A172 (cell line): Measurements from ENCODE around the gene PHOSPHO1. TPM values are rescaled to one million over a fixed set of nuclear protein-coding genes. Genes with fewer than 3 reads are reported as not detected.
A peak's percentile ranks its signal among the peaks of the same experiment; 100 is the strongest.

Experiments
- DNase-seq: peaks from one replicate; pipeline ENCODE4 v3.0.0-alpha.2; 2015; ENCODE audit warnings: low spot score
- total RNA-seq: library from RNA; depleted of rRNA; stranded (reverse); fragments of >200 nt; shearing (Covaris generic); gene quantifications from 2 replicates; pipeline ENCODE4 v1.2.3, GENCODE V29; 2014

Gene PHOSPHO1
- total RNA-seq, 1 experiment from 2014 or later: 0.22 TPM

DNA sequence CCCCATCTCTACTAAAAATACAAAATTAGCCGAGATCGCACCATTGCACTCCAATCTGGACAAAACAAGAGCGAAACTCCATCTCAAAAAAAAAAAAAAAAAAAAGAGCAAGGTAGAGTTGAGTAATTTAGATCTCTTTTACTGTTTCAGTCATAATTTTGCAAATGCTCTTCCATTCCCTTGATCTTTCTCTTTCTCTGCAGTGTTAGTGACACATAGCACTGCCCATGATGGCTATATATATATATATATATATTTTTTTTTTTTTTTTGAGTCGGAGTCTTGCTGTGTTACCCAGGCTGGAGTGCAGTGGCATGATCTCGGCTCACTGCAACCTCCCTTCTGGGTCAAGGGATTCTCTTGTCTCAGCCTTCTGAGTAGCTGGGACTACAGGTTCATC is 12.2 kb upstream of the PHOSPHO1 start:
- no peak for DNase-seq

- no peak for DNase-seq
Observed at GRCh38 chr17:49241692-49242397, 11.3 kb upstream of the PHOSPHO1 start.

- DNase-seq: no peak
Observed at GRCh38 chr17:49241040-49241439, 10.5 kb upstream of the PHOSPHO1 start.

- DNase-seq: no peak
Observed at GRCh38 chr17:49240619-49241018, 10.0 kb upstream of the PHOSPHO1 start.

- DNase-seq: no peak
Observed at GRCh38 chr17:49239963-49240362, 9.4 kb upstream of the PHOSPHO1 start.

DNA sequence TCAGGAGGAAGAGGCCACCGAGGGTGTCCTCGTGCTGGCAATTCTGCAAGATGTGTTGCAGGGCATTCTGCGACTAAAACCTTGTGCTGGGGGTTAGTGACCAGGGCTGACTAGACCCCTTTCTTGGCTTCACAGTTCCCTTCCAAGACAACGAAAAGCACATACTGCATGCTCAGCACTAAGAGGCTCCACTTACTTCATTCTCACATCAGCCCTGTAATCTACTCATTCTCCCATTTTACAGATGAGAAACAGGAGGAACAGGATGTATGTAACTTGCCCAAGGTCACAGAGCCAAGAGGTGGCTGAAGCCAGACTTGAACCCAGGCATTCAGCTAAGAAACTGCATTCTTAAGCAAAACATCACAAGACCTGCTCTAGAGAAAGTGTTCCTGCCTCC is 5.3 kb upstream of the PHOSPHO1 start:
- no peak for DNase-seq

DNA sequence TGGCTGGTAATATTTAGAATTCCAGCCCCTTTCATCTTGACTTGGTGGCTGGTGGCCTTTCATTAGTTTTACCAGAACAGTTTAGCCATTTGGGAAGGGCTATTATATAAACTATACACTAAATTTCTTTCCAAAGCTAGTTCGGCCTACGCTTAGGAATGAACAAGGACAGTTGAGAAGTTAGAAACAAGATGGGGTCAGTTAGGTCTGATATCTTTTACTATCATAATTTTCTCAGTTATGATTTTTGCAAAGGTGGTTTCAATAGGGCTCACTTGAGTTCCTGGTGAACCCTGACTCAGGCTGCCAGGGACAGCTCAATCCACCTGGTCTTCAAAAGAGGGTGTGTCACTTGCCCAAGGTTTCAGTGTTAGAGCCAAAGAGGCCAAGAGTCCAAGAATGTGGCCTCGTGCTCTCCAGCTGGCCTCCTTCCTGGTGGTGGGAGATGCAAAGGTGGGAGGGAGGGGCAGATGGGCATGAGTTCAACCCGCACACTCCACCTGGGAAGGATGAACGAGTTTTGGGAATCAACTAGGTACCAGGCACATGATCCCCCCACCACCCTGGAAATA is 4.0 kb upstream of the PHOSPHO1 start:
- DNase-seq: no peak

- DNase-seq: no peak
Observed at GRCh38 chr17:49231563-49231894, 942 bp upstream of the PHOSPHO1 start.

GRCh38 chr17:49229805-49230600 is 584 bp downstream of the PHOSPHO1 start:
- DNase-seq: no peak

DNA sequence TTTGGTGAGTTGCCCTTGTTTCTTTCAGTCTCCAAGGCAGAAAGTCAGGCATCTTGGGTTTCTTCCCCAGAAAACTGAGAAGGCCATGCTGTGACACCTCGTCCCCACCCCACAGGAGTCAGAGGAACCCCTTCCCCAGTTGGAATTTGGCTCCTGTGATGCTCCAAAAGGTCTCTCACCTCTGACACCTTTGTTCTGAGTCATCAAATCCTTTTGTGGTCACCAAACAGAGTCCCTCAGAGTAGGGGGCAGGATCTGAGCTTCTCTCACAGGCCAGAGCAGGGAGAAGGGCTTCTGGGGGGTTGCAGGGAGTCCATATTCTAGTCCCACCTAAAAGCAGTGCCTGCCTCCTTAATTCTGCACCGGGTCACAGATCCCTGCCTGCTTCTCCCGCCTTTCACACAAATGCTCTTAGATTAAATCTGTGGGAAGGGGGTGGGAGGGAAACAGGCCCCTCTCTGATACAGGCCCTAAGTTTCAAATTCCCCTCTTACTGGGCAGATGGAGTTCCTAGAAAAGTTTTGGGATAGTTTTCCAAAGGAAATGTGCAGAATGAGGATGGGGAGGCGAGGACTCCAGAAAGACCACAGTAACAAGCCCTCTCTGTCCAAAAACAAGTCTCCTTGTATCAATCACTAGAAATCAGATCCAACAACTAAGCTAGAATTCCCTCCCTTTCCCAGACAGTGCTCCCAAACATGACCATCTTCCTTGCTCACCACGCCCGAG is 1.3 kb downstream of the PHOSPHO1 start:
- DNase-seq: no peak

- DNase-seq: peak; percentile 78
Observed at GRCh38 chr17:49227436-49228261, 2.9 kb downstream of the PHOSPHO1 start.

DNA sequence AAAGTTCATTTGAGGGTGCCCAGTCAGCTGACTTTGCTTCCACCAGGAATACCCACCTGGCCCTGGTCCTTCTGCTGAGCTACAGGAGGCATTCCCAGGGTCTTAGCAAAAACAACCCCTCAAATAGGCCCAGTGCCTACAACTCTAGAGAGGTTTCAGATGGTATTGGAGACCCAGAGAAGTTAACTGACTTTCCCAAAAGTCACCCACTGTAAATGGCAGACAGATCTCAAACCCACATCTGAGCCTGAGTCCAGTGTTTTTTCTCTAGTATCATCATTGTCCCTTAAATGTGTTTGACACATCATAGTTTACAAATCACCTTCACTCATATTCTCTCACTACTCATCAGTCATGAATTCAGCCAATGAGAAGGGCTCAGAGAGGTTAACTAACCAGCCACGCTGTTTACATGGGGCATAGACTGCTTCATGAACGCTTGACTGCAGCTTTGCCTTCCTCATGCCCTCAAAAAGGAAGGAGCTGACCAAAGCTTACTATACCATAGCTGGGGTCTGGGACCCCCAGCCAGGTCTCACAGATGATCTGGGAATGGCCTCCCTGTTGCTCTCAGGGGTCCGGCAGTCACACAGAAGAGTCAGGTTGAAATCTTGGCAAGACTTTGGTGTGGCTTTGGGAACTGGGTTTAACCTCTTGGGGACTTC is 3.7 kb downstream of the PHOSPHO1 start:
- DNase-seq: no peak

- DNase-seq: no peak
Observed at GRCh38 chr17:49225554-49226236, 4.9 kb downstream of the PHOSPHO1 start.

DNA sequence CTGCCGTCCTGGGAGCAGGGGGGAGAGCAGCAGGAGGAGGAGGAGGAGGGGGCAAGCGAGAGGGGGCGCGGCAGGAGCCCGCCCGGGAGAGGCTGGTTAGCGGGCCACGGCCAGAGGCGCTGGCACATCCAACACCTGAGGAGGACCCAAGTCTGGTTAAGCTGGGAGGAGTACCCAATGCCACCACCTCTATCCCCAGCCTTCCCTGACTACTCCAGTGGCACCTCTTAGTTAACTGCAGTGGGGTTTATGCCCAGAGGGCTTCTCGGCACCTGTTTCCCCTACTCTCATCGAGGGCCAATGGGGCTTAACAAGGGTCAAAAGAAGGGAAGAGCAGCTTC is 5.6 kb downstream of the PHOSPHO1 start:
- DNase-seq: no peak

DNA sequence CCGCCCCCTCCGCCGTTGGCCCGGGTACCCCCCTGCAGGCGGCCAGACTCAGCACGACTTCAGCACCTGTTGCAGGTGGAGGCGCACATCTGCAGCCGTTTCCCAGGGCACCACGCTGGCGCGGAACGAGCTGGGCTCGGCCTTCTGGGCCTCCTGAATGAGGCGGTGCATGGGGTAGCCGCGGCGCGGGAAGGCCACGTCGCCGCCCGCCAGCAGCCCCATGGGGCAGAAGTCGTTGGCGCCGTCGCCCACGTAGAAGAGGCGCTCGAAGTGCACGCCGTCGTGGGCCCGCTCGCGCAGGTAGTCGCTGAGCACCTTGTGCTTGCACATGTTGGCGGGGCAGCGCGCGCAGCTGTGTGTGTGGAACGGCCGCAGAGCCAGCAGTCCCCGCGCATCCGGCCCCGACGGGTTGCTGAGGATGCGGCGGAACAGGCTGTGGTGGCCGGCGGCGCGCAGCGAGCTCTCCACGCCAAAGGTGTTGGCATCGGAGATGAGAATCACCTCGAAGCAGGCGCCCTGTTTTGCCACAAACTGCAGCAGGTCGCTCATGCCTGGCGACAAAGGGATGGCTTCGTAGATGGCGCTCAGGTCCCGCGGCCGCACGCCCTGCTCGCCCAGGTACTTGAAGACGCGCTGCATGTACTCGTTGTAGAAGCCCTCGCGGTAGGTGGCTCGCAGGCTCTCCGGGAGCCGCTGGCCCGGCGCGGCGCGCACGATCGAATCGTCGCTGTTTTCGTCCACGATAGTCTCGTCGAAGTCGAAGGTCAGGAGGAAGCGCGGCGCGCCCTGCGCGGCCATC is 6.2 kb downstream of the PHOSPHO1 start:
- no peak for DNase-seq

DNA sequence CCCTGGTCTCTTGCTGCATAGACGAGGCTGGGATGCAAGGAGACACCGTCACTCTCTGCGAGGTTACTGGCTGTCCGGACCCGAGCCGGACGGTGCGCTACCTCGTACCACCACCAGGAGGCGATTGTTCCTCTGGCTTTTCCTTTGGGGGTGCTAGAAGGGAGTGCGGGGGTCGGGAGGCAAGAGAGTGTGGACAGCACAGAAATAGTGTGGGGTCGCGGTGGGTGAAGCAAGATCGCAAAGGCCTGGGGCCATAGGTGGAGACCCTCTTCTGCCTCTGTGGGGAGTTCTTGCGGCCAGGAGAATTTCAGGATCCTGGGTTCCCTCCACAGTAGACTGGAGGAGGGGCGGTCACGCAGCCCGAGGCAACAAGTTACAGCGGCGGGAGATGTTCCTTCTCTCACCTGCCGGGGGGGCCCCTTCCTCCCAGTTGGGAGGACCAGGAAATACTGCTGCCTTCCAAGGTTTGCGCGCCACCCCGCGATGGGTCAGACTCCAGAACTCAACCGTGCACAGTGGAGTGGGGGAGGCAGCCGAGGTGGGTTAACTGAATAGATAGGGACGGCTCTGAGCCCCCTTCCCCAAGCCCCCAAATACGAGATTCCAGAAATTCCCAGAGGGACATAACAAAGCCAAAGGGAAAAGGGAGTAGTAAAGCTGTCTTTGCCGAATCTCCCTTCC is 6.9 kb downstream of the PHOSPHO1 start:
- DNase-seq: no peak

DNA sequence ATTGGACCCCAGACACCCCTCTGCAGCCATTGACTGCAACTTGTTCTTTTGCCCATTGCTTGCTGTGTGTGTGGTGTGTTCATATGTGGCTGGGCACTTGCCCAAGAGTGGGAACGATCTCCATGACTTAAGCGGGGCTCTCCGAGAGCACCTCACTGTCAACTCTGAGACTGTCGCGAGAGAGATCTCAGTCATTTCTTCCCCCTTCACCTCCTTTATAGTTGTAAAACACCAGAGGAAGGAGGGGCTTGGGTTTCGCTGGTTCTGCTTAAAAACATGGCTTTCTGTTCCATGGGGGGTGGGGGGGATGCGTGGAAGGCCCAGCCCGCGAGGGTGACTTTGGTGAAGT is 7.4 kb downstream of the PHOSPHO1 start:
- no peak for DNase-seq

DNA sequence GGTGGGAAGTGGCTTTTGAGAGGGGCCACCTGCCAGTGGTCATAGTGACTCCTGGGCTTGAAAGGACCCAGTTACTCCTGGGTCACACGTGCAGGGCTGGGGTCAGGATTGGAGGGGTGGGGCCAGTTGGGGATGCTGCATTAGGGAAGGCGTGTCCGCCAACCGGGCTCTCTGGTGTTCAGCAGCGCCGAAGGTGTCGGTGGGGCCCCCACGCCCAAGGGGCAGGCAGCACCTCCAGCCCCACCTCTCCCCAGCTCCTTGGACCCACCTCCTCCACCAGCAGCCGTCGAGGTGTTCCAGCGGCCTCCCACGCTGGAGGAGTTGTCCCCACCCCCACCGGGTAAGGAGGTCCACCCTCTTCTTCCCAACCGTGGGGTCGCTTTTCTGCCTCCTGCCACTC is 10.6 kb downstream of the PHOSPHO1 start:
- no peak for DNase-seq
